Hippocampal formation (tissue), 2 donors: ENCODE measurements around the gene PRM3.
"Not testable (repeated sequence)": the region's sequence is repeated elsewhere in the genome, so short reads cannot be mapped to it uniquely, and the experiment has no call there.

Source experiments
- DNase-seq, 2 donors: peaks; one replicate each; lab custom pipeline; 2025; lab: John Stamatoyannopoulos, UW

Gene PRM3

DNA sequence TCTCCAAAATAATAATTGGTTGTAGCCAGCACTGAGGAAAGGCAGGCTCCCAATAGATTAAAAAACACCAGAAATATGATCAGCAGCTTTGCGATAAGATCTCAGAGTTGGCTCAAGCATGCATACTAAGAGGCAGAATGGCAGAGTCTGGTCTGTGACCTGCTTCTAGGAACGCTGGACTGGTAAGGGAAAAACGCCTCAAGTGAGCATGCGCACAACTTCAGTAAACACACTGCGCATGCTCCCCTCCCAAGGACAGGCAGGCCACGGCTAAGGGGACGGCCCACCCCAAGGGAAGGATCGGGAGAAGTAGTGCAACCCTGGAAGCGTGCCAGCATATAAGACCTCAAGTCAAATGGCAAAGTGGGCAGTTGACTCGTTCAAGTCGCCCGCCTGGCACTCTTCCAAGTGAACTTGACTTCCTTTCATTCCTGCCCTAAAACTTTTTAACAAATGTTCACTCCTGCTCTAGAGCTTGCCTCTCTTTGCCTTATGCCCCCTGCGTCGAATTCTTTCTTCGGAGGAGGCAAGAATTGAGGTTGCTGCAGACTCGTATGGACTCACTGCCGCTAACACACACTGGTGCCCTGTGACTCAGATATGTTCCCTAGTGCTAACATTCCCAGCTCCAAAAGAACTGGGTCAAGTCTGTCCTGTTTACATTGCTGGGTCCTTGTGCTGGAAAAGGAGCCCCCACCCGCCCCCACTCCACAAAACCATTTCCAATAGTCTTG lies 30.1 kb upstream of the PRM3 start:
- DNase-seq, result no peak

DNA sequence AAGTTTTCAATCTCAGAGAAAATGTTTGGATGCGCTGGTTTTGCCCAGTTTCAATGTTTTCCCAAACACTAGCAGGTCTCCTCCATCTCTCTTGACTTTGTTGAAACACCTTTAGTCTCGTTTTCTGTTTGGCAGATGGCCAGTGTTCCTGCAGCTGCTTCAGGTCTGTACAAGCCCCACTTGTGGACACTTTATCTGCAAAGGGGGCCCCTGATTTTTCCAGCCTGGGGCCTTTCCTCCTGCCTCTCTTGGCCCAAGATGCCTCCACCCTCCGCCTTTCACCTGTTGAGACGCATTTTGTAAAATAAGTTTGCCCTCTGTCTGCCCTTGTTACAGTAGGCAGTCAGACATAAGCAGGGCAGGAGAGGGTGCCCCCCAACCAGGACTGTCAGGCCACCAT lies 29.5 kb upstream of the PRM3 start:
- DNase-seq, result no peak

DNA sequence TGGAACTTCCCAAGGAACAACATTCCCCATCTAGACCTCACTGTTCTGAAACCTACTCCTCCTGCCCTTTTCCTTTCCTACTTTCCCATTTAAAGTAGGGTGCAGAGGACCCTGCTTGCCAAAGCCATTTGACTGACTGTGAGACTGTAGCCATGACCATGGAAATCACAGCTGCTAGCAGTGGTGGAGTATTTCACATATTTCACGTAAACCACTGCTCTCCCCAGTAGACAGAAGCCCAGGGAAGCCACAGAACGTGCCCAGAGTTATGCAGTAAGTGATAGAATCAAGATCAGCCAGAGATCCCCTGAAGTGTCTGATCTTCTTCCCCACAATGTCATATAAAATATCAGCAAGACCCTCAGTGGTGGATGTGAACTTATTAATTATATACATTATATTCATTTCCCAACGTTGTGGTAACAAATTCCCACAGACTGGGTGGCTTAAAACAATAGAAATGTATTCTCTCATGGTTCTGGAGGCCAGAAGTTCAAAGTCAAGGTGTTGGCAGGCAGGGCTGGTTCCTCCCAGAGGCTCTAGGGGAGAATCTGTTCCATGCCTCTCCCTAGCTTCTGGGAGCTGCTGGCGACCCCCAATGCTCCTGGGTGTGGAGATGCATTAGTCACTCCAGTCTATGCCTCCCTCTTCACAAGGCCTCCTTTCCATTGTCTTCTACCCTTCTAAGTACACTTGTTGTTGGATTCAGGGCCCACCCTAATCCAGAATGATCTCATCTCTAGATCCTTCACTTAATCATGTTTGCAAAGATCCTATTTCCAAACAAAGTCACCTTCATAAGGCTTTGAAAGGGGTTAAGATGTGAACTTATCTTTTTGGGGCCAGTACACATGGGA lies 28.4 kb upstream of the PRM3 start:
- no peak for DNase-seq

DNA sequence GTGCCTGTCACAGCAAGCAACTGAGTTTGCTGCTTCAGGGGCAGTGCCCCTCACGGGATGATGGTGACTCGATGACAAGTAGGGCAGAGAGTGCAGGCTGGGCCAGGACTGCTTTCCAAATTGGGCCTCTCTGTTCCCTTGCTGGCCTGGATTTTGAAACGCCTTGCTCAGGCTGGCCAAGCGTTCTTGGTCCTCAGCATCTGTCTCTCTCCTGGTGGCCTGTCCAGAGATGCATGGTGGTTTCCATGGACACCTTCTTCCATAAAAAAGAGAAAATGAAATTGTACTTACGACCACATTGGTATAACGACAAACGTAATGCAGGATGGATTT lies 27.1 kb upstream of the PRM3 start:
- no peak for DNase-seq

- no peak for DNase-seq
These were observed 26.6 kb upstream of the PRM3 start for GRCh38 chr16:11299865-11300559.

DNA sequence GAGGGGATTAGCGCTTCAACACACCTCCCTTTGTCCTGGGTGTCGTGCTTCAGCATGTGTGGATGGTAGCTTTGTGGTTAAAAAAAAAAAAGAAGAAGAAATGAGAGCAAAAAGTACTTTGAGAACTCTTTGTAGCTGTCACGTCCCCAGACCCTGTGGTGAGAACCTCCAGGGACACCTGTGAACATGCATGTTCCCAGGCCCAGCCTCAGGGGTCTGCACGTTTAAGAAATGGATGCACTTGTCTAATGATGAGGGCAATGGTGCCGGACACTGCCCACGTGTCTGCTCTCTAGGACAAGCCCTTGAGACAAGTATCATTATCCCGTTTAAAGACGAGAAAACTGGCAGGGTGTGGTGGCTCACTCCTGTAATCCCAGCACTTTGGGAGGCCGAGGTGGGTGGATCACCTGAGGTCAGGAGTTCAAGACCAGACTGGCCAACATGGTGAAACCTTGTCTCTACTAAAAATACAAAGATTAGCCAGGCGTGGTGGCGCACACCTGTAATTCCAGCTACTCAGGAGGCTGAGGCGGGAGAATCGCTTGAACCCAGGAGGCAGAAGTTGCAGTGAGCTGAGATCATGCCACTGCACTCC lies 25.6 kb upstream of the PRM3 start:
- not testable (repeated sequence) for DNase-seq

DNA sequence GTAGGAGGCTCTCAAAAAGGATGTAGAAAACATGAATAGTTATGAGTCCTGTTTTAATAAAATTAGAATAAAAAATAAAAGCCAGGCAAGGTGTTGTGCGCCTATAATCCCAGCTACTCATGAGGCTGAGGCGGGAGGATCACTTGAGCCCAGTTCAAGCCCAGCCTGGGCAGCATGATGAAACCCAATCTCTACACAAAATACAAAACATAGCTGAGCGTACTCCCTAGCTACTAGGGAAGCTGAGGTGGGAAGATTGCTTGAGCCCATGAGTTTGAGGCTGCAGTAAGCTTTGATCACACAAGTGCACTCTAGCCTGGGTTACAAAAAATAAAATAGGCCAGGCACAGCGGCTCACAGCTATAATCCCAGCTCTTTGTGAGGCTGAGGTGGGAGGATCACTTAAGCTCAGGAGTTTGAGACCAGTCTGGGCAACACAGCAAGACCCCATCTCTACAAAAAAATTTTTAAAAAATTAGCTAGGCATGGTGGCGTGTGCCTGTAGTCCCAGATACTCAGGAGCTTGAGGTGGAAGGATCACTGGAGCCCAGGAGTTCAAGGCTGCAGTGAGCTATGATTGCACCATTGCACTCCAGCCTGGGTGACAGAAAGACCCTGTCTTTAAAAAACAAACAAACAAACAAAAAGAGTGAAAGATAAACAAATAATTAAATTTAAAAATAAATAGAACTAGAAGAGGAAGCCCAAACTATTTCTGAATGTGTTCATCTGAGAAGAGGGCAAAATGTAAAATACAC lies 24.9 kb upstream of the PRM3 start:
- DNase-seq, result no peak

DNA sequence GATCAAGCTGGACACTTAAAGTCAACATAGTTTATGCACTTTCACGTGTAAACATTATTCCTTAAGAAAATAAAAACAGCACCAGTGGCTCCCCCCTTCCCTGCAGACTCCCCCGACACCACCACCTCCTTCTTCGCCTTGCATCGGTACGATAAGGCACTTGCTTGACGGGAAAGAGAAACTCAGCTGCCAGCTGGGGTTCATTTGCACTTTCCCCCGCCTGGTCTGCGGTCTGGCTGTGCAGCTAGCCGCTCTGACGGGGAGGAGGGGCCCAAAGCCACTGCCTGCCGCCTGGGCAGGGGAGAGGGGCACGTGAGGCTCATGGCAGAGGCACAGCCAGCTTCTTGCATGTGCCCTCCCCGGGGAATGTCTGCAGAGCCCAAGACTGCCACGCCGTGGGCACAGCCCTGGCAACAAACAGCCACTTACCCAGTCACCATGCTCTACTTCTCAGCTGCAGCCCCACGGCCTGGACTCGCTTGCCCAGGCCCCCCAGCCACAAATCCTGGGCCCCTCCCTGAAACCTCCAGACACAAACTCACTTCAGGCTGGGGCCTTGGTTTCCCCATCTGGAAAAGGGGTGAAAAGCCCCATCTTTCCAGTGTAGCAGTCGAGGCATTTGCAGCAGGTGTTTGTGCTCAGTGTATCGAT lies 24.2 kb upstream of the PRM3 start:
- DNase-seq, result peak; percentile 48 to 64

DNA sequence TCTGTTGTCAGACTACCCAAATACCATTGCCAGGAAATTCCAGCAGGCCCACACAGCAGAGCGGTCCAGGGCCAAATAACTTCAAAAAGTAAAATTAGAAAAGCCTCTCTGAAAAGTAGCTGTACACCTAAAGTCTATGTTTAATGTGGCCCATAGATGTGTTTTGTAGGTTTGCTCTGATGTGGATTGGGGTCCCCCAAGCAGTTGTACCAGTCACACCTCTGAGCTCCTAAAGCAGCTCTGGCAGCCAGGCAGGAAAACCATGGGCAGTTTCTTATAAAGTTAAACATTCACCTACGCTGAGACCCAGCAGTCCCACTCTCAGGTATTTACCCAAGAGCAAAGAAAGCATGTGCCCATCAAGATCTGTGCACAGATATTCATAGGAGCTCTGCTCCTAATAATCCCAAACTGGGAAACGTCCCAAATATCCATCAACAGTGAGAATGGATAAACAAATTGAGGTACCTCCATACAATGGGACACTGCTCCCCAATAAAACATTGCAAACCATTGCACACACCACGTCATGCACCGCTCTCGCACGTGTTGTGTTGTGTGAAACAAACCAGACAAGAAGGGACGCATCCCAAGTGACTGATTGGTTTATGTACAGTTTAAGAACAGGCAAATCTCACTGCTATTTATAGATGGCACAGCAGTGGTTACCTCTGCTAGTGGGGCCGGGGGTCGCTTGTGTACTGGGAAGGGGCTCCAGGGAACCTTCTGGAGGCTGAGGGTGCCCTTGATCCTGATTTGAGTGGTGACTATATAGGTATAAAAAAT lies 23.5 kb upstream of the PRM3 start:
- no peak for DNase-seq

- DNase-seq, result no peak
These were observed 22.9 kb upstream of the PRM3 start for GRCh38 chr16:11296351-11296705.

DNA sequence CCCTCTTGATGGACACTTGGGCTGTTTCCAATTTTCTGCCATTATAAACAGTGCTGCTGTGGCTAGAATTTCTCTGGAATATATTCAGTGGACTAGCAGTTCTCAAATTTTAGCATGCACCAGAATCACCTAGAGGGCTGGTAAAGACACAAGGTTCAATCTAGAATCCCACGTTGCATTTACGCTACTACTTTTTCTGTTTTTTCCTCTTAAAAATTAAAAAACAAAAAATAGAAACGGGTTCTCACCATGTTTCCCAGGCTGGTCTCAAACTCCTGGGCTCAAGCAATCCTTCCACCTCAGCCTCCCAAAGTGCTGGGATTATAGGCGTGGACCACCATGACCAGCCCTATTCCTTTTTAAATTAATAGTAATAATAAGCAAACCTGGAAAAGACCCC lies 22.2 kb upstream of the PRM3 start:
- DNase-seq, result no peak

GRCh38 chr16:11292076-11292748 lies 18.8 kb upstream of the PRM3 start:
- no peak for DNase-seq

DNA sequence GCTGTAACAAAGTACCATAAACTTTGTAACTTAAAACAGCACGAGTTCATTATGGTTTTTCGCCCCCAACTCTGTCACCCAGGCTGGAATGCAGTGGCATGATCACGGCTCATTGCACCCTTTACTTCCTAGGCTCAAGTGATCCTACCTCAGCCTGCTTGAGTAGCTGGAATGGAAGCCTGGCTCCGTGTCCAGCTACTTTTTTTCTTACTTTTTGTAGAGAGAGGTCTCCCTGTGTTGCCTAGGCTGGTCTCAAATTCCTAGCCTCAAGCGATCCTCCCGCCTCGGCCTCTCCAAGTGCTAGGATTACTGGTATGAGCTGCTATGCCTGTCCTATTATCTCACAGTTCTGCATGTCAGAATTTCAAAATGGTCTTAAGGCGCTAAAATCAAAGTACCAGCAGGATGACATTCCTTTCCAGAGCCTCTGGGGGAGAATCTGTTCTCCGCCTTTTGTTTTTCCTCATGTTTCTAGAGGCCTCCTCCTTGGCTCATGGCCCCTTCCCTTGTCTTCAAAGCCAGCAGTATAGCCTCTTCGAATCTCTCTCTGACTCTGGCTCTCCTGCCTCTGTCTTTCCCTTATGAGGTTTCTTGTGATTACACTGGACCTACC lies 17.8 kb upstream of the PRM3 start:
- no peak for DNase-seq

DNA sequence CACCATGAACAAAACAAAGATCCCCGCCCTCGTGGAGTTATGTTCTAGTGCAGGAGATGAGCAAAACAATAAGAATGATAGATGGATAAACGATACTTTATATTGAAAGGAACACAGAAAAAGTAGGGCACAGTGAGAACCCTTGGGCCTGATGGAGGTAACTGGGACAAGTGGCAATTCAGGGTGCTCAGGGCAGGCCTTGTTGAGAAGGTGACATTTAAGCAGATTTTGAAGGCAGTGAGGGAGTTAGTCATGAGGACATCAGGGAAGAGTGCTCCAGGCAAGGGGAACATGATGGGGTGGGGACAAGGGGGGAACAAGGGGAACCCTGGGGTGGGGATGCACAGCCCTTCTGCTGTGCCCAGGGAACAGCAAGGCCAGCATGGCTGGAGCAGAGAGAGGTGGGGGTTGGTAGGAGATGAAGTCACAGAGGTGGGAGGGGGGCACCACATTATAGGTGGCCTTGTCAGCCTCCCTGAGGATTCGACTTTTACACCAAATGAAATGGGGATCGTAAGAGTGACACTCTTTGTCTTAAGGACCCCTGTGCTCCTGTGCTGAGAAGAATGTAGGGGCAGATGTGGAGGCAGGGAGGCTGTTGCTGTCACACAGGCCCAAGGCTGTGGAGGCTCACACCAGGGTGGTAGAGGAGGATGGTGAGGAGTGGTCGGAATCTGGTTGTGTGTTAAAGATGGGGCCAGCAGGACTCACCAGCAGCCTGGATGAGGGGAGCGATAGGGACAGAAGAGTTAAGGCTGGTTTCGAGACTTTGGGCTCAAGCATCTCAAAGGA lies 16.9 kb upstream of the PRM3 start:
- no peak for DNase-seq

GRCh38 chr16:11289696-11290095 lies 16.3 kb upstream of the PRM3 start:
- DNase-seq, result not testable (repeated sequence)

- no peak for DNase-seq
These were observed 15.8 kb upstream of the PRM3 start for GRCh38 chr16:11289202-11289601.

DNA sequence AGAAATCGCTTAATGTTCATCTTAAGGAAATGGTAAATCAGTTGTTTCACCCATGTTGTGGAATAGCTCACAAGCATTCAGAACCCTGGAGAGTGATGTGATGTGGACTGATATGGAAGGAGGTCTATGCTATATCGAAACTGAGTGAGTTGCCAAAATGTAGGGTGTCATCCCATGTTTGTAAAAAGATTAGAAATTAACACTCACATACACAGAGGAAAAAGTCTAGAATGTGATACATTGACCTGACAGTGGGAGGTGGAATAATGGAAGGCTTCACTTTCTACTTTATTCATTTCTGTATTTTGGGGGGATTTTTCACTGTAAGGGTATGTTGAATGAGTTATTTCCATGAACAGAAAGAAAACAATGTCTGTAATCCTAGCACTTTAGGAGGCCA lies 12.4 kb upstream of the PRM3 start:
- DNase-seq, result no peak

DNA sequence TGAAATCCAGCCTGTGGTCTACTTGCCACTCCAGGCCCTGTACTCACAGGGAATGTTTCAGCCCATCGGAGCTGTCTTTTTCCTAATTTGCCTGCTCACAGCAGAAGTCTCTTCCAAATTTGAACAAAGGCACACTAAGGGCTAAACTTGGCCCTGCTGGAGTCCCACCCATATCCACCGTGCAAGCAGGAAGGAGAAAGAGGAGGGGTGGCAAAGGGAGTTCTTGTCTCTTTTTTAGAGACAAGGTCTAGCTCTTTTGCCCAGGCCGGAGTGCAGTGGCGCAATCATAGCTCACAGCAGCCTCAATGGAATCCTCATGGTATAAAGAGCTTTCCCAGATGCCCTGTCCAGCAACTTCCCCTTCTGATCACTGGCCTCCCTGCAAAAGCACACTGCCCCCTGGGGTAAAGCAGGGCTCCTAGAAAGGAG lies 10.4 kb upstream of the PRM3 start:
- no peak for DNase-seq
